Measurements from ENCODE around the gene AGT. TPM values are rescaled to one million over a fixed set of nuclear protein-coding genes. Genes with fewer than 3 reads are reported as not detected.

Gene AGT
- polyA plus RNA-seq, 2 of the 4 experiments (the other 2 are of a cell fraction): 0.06 to 0.18 TPM

GRCh38 chr1:230669543-230669942 lies 44.4 kb downstream of the AGT start:
- no peak for TF ChIP-seq ESRRA (IDR thresholded peaks at IDR 0.05; ENCODE audit: borderline replicate concordance, low read length)
- no peak for TF ChIP-seq RARB (CRISPR knock-in tag; IDR thresholded peaks at IDR 0.05)
- no peak for TF ChIP-seq EHMT2 (IDR thresholded peaks at IDR 0.05; ENCODE audit: low read depth)
- TF ChIP-seq MAX (IDR thresholded peaks at IDR 0.05): no peak
- TF ChIP-seq PBX3 (IDR thresholded peaks at IDR 0.05): no peak
- TF ChIP-seq ELK1 (IDR thresholded peaks at IDR 0.05; ENCODE audit: low read depth, low read length): no peak
- TF ChIP-seq TP53 (CRISPR knock-in tag; IDR thresholded peaks at IDR 0.05): no peak
- TF ChIP-seq RFX5 (IDR thresholded peaks at IDR 0.05): no peak
- TF ChIP-seq MAZ (IDR thresholded peaks at IDR 0.05; ENCODE audit: borderline replicate concordance, low read depth, low read length): no peak
- ATAC-seq (no peak), DNase-seq (ENCODE audit: low read depth in 1 of 2, low spot score in 1 of 2) (no peak), FAIRE-seq (no peak)
- Histone ChIP-seq H3K4me2 (no peak overlapping the region), H3K4me3 (no peak overlapping the region), H3K4me1 (no peaks in the 10 kb centered on the region), H3K9me3 (no peaks in the 10 kb centered on the region), H3K27ac (no peak overlapping the region)
- CTCF ChIA-PET: interaction anchor here (0.8 kb wide), 1 partner anchor 47 kb away, joined by 3 read pairs; no protein-coding TSS in a partner anchor
- 95% methylated on average over 8 of the region's 8 CpGs for WGBS (ENCODE audit: missing lambda C conversion rate)
- POLR2A ChIA-PET: interaction anchor here (1.1 kb wide), 1 partner anchor 28 kb away, joined by 3 read pairs; the partner anchor contains the start of gene COG2

GRCh38 chr1:230668227-230668626 lies 45.7 kb downstream of the AGT start:
- Histone ChIP-seq H3K9me3 (no peaks in the 10 kb centered on the region), H3K4me1 (no peaks in the 10 kb centered on the region), H3K27ac (no peak overlapping the region), H3K4me2 (no peak overlapping the region), H3K4me3 (no peak overlapping the region)
- DNase-seq (ENCODE audit: low read depth in 1 of 2, low spot score in 1 of 2): no peak
- ChIA-PET CTCF (no interaction called here), POLR2A (no interaction called here)
- ATAC-seq: no peak
- FAIRE-seq: no peak
- WGBS (ENCODE audit: missing lambda C conversion rate): 96% methylated on average over 6 of the region's 6 CpGs
- no peak for TF ChIP-seq RCOR1 (IDR thresholded peaks at IDR 0.05; ENCODE audit: low read depth, low read length)
- no peak for TF ChIP-seq FOSL2 (IDR thresholded peaks at IDR 0.05)
- no peak for TF ChIP-seq FOSL2 (CRISPR knock-in tag; IDR thresholded peaks at IDR 0.05)
- TF ChIP-seq EHMT2 (IDR thresholded peaks at IDR 0.05; ENCODE audit: low read depth): no peak
- TF ChIP-seq ZC3H11A (IDR thresholded peaks at IDR 0.05): no peak
- no peak for TF ChIP-seq ATOH8 (CRISPR knock-in tag; IDR thresholded peaks at IDR 0.05; ENCODE audit: low read depth)
- no peak for TF ChIP-seq TFCP2L1 (CRISPR knock-in tag; IDR thresholded peaks at IDR 0.05)
- no peak for TF ChIP-seq ELK1 (IDR thresholded peaks at IDR 0.05; ENCODE audit: low read depth, low read length)
- no peak for TF ChIP-seq FOSB (CRISPR knock-in tag; IDR thresholded peaks at IDR 0.05)
- no peak for TF ChIP-seq TP53 (CRISPR knock-in tag; IDR thresholded peaks at IDR 0.05)
- no peak for TF ChIP-seq MAZ (IDR thresholded peaks at IDR 0.05; ENCODE audit: borderline replicate concordance, low read depth, low read length)
- no peak for TF ChIP-seq MYC (IDR thresholded peaks at IDR 0.05; ENCODE audit: borderline replicate concordance, low read length)
- no peak for TF ChIP-seq REST (IDR thresholded peaks at IDR 0.05)
- no peak for TF ChIP-seq POLR2AphosphoS2 (conservative IDR thresholded peaks at IDR 0.05; ENCODE audit: low read length)
- TF ChIP-seq HDAC2 (IDR thresholded peaks at IDR 0.05): no peak
- TF ChIP-seq EHF (CRISPR knock-in tag; IDR thresholded peaks at IDR 0.05): no peak
- TF ChIP-seq GATA3 (IDR thresholded peaks at IDR 0.05; ENCODE audit: borderline replicate concordance): no peak
- TF ChIP-seq HOXB5 (CRISPR knock-in tag; IDR thresholded peaks at IDR 0.05): no peak
- no peak for TF ChIP-seq RAD21 (conservative IDR thresholded peaks at IDR 0.05 in 1 of 2, IDR thresholded peaks at IDR 0.05 in 1 of 2)
- TF ChIP-seq CHD4 (IDR thresholded peaks at IDR 0.05; ENCODE audit: borderline replicate concordance): no peak

All from A549 (cell line).